ENCODE measurements around the gene TNFAIP1.
"Not testable (repeated sequence)": the region's sequence is repeated elsewhere in the genome, so short reads cannot be mapped to it uniquely, and the experiment has no call there.

TNFAIP1 gene, protein sequence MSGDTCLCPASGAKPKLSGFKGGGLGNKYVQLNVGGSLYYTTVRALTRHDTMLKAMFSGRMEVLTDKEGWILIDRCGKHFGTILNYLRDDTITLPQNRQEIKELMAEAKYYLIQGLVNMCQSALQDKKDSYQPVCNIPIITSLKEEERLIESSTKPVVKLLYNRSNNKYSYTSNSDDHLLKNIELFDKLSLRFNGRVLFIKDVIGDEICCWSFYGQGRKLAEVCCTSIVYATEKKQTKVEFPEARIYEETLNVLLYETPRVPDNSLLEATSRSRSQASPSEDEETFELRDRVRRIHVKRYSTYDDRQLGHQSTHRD

DNA sequence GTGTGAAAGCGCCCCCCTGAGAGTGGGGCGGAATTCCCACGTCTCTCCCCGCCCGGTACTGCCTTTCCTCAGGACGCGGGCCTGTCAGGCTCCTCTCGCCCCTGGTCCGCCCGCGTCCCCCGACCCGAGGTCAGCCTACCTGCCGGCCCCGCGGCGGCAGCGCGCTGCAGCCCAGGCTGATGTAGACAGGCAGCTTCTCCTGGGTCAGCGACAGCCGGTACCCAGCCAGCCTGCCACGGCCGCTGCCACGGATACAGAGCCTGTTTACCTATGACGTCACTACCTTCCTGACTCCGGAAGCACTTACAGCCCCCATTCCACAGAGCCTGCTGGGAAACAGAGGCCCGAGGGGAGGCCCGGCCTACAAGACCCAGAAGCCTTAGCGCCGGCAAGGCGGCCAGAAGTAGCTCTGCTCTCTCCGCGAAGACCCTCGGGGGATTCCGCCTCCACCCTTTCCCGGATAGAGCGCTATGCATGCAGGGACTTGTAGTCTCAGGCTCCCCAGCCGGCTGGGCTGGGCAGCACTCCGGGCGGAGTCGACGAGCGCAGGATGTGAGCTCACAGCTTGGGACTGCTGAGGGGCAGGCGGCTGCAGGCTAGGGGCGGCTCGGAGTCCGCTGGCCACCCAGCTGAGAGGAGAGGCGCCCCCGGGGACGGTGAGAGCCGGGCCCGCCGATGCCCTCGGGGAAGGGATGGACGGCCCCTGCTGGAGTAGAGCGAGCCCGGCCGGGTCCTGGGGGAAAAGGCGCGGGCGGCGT lies at the start of gene TNFAIP1, which contains the start of gene IFT20:
Gene TNFAIP1 (plus strand): TSS at position 561 of the 758 bp plus-strand sequence. CDS start 3,761 bp downstream, outside the sequence.
Gene IFT20 (minus strand): TSS at position 272 of the 758 bp plus-strand sequence. CDS start 3,487 bp downstream, outside the sequence.
- DNase-seq, result peak; percentile 100

DNA sequence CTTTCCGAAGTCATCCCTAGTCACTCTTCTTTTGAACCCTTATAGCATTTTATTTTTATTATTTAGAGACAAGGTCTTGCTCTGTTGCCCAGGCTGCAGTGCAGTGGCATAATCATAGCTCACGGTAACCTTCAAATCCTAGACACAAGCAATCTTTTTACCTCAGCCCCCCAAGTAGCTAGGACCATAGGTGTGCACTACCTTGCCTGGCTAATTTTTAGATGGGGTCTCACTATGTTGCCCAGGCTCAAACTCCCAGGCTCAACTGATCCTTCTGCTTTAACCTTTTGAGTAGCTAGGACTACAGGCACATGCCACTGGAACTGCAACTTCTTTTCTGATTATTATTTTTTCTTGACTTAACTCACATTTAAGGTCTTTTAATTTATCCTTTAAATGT lies 49.6 kb upstream of the TNFAIP1 start:
- DNase-seq, result no peak

DNA sequence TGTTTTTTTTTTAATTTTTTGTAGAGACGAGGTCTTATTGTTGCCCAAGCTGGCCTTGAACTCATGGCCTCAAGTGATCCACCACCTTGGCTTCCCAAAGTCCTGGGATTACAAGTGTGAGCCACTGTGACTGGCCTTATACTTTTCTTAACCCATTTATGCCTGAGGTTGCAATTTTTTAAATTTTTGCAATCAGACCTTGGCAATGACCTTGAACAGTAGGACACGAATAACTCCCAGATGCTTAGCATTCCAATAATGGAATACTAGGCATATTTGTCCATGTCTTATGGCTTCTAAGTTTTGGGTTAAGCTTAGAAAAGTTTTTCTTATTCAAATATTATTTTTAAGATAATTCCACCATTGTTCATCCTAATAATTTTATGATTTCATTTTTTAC lies 44.9 kb upstream of the TNFAIP1 start:
- no peak for DNase-seq

DNA sequence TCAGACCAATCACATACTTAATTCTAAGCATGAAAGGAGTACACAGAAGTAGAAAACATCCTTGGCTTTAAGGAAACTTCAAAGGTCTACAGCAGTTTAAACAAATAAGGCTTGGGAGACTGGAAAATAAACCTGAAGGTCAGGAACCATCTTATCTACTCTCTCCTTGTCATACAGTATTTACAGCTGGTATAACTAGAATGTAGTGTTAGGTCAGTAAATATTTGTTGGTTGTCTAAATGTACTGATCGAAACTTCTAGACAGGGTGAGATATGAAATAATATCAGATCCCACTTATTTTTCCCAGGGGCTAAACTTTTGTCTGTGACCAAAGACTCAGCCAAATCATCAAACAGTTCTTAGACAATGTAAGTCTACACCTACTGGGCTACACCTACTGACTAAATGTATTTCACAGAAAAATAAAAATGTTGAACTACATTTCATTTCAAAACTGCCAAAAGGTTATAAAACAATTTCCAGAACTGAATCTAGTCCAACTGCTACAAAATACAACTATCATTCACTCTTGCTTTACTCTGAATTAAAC lies 43.7 kb upstream of the TNFAIP1 start:
- no peak for DNase-seq

DNA sequence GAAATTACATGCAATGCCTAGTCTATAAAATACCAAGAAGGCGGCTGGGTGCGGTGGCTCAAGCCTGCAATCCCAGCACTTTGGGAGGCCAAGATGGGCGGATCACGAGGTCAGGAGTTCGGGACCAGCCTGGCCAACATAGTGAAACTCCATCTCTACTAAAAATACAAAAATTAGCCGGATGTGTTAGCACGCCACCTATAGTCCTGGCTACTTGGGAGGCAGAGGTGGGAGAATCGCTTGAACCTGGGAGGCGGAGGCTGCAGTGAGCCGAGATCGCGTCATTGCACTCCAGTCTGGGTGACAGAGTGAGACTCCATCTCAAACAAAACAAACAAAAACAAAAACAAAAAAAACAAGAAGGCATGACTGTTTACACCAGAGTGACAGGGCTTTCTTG lies 42.7 kb upstream of the TNFAIP1 start:
- not testable (repeated sequence) for DNase-seq

DNA sequence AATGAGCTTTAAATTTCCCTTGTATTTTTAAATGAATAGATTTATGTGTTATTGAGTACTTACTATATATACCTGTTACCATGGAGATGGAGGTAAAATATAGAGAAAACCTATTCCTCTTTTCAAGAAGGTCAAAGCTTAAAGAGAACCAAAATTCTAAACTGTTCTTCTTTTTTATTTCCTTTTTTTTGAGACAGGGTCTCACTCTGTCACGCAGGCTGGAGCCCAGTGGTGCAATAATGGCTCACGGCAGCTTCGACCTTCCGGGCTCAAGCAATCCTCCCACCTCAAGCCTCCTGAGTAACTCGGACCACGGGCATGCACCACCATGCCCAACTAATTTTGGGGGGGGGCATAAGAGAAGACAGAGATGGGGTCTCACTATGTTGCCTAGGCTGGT lies 41.6 kb upstream of the TNFAIP1 start:
- no peak for DNase-seq

DNA sequence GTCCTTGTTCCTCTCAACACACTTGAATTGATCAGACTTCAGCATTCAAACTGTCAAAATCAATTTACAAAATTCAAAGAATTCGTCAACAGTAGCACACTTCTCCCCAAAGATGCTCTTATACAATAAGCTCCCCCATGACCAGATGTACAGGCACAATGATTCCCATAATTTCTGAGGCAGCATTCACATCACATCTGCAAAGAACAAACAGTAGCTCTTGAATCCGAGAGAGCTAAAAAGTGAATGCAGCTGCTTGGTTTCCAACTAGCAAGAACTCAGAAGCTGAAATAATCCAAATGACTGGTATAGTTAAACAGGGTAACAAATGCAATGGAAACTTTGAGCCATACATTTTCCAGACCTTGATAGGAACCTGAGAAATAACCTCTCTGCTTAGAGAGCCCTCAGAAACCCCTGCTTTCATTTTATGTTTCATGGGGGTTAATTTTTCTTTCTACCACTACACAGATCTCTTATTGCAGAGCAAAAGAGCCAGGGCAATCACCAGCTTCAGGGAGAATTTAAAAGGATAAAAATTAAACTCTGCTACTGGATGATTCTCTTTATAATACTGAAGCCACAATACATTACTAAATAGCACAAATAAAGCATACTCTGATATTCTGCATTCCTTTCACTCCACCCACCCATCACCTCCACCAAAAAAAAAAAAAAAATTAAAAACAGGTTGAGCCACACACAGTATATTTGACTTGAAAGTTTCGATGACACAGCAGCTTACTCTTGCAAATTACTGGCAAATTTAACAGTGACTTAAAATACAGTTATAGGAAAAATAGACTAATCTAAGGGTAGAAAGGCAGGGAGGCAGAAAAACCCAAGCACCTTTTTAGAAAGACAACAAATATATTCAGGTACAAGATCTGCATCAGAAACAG lies 39.6 kb upstream of the TNFAIP1 start:
- DNase-seq, result peak; percentile 6

DNA sequence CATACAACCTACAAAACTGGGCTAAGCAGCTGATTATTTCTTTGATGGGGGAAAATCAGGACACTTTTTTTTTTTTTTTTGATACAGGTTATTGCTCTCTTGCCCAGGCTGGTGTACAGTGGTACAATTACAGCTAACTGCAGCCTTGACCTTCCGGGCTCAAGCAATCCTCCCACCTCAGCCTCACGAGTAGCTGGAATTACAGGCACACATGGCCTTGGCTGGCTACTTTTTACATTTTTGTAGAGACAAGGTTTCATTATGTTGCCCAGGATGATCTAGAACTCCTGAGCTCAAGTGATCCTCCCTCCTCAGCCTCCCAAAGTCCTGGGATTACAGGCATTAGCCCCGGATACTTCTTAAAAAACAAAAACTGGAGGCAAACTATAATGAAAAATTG lies 37.1 kb upstream of the TNFAIP1 start:
- no peak for DNase-seq

DNA sequence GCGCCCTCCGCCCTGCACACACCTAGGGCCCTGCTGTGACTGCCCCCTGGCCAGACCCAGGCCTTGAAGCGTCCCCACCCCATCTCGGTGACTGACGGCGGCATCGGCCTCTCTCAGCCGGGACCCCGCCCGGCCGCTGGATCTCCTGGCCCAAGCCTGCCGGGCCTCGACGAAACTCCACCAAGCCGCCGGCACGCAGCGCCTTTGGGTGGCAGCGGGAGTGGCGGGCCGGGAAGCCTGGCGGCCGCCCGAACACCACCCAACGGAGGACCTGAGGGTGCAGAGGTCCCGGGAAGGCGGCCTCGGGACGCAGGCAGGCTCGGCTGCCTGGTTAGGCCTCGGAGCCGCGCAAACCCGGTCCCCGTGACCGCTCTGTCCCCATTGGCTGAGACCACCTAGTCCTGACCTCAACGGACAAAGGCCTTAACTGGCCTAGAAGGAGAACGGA lies 28.6 kb upstream of the TNFAIP1 start:
- DNase-seq, result no peak

DNA sequence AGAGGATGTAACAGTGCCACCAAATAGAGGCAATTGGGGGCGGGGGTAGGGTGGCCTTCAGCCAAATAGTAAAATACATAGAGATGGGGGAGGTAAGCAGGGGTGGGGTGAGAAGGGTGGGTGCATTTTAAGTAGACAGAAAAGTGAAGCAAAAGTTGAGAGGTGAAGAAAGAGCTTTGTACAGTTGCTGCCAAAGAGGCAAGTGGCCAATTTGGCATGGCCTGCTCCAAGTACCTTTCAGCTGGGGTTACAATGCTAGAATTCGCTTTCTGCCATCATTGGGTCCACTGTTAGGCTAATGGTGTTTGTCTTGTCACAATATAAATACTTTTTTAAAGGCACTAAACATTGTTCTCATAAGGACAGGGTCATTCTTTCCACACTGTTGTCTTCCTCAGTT lies 21.7 kb upstream of the TNFAIP1 start:
- DNase-seq, result no peak

DNA sequence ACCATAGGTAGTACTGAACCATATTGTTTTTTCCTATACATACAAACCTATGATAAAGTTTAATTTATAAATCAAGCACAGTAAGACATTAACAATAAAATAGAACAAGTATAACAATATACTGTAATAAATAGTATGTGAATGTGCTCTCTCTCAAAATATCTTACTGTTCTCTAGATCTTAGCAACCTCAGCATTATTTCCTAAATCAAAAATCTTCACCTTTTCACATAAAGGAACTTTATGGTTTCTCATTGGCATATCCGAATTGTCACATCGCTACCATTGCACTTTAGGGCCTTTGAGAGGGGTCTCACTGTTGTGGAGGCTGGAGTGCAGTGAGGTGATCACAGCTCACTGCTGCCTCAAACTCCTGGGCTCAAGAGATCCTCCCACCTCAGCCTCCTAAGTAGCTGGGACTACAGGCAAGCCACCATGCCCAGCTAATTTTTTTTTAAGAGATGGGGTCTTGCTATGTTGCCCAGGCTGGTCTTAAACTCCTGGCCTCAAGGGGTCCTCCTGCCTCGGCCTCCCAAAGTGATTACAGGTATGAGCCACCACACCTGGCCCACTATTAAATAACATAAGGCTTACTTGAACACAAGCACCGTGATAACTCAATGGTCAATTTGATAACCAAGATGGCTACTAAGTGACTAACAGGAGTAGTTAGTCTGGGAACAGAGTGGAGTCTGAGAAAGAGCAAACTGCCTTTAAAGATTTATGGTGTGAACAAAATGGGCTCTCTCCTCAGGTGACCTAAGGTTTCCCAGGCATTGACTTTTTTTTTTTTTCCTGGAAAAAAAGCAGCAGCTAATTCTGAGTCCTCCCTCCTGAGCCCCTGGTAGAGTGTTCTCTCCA lies 19.5 kb upstream of the TNFAIP1 start:
- no peak for DNase-seq

DNA sequence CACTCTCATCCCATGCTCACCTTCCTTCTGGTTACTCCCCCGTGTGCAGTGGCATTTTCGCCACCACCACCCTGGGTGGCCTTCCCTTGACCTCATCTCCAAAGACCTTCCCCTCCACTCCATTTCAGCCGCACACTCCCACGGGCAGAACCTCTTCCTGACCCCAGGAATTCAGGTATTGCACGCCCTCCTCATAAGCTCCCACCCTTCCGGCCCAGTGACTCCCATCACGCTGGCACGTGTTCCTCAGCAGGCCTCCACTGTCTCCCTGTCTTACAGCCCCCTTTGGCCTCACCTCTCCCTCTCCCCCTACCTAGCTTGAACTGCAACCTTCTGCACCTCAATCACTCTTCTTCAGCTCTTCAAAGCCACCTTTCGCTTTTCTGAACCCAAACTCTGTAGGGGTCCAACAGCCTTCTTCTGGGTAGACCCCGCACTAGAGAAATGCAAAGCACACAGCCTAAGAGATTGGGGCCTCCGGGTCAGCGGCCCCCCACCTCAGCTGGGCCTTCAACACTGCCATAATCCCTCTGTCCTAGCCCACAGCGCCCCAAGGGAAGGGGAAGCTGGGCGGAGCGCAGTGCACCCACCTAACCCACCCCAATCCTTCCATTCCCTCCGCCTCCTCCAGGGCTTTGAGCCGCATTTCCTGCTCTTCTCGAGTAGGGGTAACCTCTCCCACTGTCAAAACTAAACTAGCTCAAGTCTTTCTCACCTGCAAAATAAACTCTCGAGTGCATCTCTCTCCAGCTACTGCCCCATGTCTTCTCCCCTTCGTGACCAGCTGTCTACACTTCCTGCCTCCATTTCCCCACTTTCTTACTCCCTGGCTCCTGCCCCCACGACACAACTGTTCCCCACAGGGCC lies 18.2 kb upstream of the TNFAIP1 start:
- no peak for DNase-seq

DNA sequence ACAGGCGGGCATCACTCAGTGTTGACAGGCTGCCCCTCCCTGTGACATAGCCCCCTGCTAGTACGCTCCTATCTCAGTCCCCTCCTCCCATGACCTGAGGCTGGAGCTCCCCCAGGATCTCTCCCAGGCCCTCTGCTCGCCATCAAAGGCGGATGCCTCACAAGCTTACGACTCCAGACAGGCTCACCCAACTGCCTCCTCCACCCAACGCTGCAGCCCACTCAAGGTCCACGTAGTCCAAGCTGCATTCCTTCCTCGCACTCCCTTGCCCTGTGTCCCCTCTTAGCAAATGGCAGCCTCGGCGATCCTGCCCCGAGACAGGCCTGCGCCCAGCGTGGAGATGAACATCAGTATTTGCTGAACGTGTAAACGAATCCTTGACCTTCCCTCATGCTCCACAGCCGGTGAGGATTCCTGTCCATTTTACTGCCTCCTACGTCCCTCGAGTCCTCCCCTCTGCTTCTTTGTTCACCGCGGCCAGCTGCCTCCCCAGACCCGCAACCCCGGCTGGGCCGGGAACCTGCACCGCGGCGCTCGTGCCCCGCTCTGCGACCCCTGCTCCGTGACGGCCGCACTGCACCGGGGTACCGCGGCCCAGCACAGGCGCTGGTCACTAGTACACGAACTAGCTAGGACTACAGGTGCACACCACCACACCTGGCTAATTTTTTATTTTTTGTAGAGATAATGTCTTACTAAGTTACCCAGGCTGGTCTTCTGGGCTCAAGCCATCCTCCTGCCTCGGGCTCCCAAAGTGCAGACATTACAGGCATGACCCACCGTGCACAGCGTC lies 17.4 kb upstream of the TNFAIP1 start:
- DNase-seq, result no peak

DNA sequence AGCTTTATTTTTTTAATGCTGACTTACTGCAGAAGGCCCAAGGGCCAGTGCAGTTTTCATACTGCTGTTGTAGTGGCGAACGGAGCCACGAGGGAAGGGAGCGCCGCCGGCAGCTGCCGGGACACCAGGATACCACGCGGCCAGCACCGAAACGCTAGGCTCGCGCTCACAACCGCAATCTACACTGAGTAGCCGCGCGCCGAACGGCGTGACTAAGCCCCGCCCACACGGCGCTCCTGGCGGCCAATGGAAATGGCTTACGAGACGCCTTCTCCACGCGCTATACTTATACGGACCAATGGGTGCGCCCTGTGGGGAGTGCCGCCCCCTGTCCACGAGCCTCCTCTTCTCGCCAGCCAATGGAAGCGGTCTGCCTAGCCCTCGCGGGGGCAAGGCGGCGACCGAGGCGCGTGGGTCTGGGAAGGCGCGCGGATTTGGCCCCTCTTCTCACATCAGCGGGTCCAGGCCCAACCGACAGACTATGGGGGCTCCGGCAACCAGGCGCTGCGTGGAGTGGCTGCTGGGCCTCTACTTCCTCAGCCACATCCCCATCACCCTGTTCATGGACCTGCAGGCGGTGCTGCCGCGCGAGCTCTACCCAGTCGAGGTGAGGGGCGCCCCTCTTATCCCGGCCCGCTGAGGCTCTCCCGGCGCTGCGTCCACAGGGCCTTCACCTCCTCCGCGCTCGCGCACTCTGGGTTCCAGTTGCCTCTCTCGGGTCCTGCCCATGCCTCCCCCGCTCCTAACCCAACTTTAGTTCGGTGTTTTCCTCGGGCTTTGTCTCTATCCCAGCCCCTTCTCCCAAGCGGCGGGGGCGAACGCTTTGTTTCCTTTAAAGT lies 16.6 kb upstream of the TNFAIP1 start, which contains the start of gene TMEM97:
Gene TMEM97 (plus strand): TSS at position 442 of the 839 bp plus-strand sequence. CDS start 40 bp downstream, at position 482.
- peak; percentile 97 for DNase-seq

DNA sequence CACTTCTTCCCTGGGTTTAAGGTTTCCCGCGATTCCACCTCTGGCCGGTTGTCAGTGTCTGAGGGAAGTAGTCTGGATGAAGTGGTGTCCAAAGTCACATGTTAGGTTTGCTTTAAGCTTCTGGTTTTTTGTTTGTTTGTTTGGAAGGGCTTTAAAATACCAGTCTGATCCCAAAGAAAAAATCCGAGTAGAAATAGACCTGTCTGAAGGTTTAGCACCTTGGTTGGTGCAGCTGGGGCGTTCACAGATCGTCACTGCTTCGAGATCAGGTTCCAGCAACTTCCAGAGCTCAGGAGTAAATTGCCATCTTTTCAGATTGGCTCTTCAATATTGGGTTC lies 16.0 kb upstream of the TNFAIP1 start:
- no peak for DNase-seq

DNA sequence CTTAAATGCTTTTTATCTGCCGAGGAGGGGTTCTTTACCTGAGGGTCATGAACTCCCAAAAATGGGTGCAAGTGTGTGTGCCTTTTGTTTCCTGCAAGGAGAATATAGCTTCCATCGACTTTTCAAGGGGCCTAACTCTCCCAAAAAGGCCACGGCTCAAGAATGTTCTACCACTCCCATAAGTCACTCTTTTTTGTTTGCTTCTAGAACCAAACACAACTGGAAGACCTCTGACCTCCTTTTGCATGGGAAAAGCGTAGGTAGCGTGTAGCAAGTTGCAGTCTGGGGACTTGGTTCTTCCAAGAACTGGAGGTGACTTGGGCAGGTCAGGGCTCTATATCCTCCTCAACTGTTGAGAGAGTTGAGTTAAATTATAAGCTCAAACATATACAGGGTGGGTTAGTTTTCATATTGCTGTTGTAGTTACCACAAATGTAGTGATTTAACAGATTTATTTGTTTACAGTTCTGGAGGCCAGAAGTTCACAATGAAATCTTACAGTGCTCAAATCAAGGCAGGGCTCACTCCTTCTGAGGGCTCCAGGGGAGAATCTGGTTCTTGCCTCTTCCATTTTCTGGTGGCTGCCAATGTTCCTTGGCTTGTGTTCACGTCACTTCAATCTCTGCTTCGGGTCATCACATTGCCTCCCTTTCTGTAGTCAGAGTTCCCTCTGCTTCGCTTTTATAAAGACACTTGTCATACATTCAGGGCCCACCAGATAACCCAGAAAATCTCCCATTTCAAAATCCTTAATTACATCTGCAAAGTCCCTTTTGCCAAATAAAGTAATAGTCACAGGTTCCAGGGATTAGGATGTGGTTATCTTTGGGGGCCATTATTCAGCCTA lies 15.1 kb upstream of the TNFAIP1 start:
- no peak for DNase-seq

DNA sequence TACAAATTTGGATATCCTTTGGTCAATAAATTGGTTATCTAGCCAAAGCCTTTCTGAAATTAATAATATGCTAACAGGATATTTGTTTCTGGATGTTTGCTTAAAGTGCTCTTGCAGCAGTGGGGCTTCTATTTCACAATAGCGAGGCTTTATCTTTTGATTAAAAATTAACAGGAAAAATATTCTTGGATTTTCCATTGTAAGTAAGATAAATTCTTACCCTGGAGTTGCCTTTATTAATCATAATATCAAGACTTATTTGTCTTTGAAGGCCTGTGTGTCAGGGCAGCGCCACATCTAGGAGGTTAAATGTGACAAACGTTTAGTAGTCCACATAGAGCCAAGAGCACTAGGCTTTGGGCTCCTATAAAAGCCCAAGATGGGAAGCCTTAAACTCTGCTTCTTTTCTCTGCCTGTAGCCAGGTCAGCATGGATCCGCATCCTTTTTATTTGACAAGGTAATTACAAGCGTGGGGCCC lies 11.3 kb upstream of the TNFAIP1 start:
- no peak for DNase-seq

DNA sequence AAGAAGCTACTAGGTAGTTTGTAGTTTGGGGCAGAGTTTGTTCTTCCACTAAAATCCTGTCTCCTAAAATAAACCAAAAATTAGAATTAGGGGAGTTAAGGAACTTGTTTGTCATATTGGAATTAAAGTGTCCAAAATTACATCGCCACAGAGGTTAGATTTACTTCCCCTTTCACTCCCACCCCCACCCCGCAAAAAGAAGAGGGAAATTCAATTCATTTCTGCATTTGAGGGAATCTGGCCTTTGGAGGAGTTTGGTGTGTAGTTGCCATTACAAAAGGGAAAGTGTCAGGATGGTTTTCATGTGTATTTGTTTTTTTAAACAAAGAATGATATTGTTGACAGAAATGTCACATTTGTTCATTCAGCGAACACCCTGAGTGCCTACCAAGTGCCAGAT lies 10.8 kb upstream of the TNFAIP1 start:
- DNase-seq, result no peak
